ENCODE results near the gene ETDA. TPM values are rescaled to one million over a fixed set of nuclear protein-coding genes. Genes with fewer than 3 reads are reported as not detected.

Gene ETDA
- total RNA-seq, 2 donors from 2014 or later = not detected

Other genes starting within 250 kb of the ETDA start
- 10 to 100 TPM; 10.8 to 14.2 TPM for gene RTL8B, start 229.5 kb upstream of the ETDA start, total RNA-seq
- gene RTL8C, start 219.7 kb upstream of the ETDA start, total RNA-seq = 100 to 1,000 TPM; 195 to 218 TPM
- 10 to 100 TPM; 31.0 to 34.9 TPM for gene RTL8A, start 199.9 kb upstream of the ETDA start, total RNA-seq
- gene SMIM10L2B, start 153.3 kb upstream of the ETDA start, total RNA-seq = 1 to 10 TPM; 6.7 to 7.8 TPM
- gene ETDB, start 131.5 kb upstream of the ETDA start, total RNA-seq = not detected
- gene CT55, start 80.7 kb upstream of the ETDA start, total RNA-seq = not detected
- gene ETDC, start 57.4 kb downstream of the ETDA start, total RNA-seq = not detected
- 1 to 10 TPM; 4.5 to 6.8 TPM for gene ZNF75D, start 92.0 kb downstream of the ETDA start, total RNA-seq
- gene ZNF449, start 92.7 kb downstream of the ETDA start, total RNA-seq = 1 to 10 TPM; 6.0 to 7.0 TPM
- gene SMIM10L2A, start 169.9 kb downstream of the ETDA start, total RNA-seq = 1 to 10 TPM; 3.4 to 3.8 TPM